GM19438 (cell line): ENCODE measurements around the gene NRXN2.

ENCODE experiments used
- ATAC-seq: cut with Tn5 transposase; IDR thresholded peaks from one replicate; pipeline ENCODE4 v1.9.1; 2021; ENCODE audit warnings: low read depth; ENCODE audit not compliant: unreplicated experiment

The NRXN2 gene

GRCh38 chr11:64759722-64760719, 37.0 kb upstream of the NRXN2 start, which contains the start of gene PYGM:
PYGM (minus strand) TSS chr11:64759974; CDS start chr11:64759898, 76 bp downstream.
- ATAC-seq = no peak

GRCh38 chr11:64759131-64759721, 36.2 kb upstream of the NRXN2 start:
- ATAC-seq = no peak

GRCh38 chr11:64758330-64759079, 35.5 kb upstream of the NRXN2 start:
- no peak for ATAC-seq

GRCh38 chr11:64757549-64758329, 34.7 kb upstream of the NRXN2 start:
- no peak for ATAC-seq

GRCh38 chr11:64755681-64756361, 32.8 kb upstream of the NRXN2 start:
- ATAC-seq = no peak

- no peak for ATAC-seq
Measured at GRCh38 chr11:64754919-64755662, 32.1 kb upstream of the NRXN2 start.

- ATAC-seq = no peak
Measured at GRCh38 chr11:64754124-64754918, 31.3 kb upstream of the NRXN2 start.

- no peak for ATAC-seq
Measured at GRCh38 chr11:64753380-64754123, 30.6 kb upstream of the NRXN2 start.

GRCh38 chr11:64753019-64753379, 30.0 kb upstream of the NRXN2 start:
- ATAC-seq = no peak

GRCh38 chr11:64752175-64752970, 29.4 kb upstream of the NRXN2 start:
- no peak for ATAC-seq

- no peak for ATAC-seq
Measured at GRCh38 chr11:64751580-64751979, 28.6 kb upstream of the NRXN2 start.

GRCh38 chr11:64751136-64751535, 28.1 kb upstream of the NRXN2 start:
- no peak for ATAC-seq

GRCh38 chr11:64750361-64751054, 27.5 kb upstream of the NRXN2 start:
- no peak for ATAC-seq

- ATAC-seq = no peak
Measured at GRCh38 chr11:64747961-64748665, 25.1 kb upstream of the NRXN2 start.

GRCh38 chr11:64746486-64746885, 23.5 kb upstream of the NRXN2 start:
- ATAC-seq = no peak
